GM12873 (cell line): ENCODE measurements around the gene COL4A2.

Source experiments
- TF ChIP-seq, protein P1 (sequence below): IDR thresholded peaks from 2 replicates; pipeline ENCODE4 v1.5.1; 2012; ENCODE audit warnings: low read depth, mild to moderate bottlenecking, moderate library complexity, low read length, control low read depth; ENCODE audit not compliant: insufficient read depth; ENCODE audit errors: missing control alignments

COL4A2 gene

DNA sequence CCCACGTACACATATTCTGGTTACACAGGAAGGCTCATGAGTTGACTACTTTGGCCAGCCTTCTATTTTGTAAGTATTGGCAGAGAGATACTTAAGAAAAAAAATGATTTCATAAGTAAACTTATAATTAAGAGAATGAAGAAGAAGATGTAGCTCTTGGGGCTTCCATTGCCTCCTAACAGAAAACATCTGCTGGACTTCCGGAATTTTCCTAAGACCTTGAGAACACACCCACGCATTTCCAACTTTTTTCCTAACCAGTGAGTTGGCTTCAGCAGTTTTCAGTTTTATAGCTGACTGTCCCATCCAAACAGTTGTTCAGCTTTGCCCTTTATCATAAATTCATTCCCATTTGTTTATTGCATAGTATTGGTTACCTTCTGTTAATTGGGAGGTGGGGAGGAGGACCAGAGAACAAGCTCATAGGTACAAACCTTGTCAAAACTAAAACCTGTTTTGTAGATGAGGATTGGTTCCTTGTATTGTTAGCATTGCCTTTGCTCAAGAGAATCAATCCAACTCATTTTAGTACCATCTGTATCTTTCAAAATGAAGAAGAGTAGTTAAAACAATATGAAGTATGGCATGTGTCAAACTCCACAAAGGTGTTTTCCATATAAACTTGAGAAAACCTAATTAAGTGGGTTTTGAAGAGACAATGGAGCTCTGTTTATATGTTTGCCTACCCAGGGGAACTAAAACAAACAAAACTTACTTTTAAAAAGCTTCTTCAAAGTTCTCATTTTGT is 93.9 kb downstream of the COL4A2 start:
- TF ChIP-seq, protein P1, sequence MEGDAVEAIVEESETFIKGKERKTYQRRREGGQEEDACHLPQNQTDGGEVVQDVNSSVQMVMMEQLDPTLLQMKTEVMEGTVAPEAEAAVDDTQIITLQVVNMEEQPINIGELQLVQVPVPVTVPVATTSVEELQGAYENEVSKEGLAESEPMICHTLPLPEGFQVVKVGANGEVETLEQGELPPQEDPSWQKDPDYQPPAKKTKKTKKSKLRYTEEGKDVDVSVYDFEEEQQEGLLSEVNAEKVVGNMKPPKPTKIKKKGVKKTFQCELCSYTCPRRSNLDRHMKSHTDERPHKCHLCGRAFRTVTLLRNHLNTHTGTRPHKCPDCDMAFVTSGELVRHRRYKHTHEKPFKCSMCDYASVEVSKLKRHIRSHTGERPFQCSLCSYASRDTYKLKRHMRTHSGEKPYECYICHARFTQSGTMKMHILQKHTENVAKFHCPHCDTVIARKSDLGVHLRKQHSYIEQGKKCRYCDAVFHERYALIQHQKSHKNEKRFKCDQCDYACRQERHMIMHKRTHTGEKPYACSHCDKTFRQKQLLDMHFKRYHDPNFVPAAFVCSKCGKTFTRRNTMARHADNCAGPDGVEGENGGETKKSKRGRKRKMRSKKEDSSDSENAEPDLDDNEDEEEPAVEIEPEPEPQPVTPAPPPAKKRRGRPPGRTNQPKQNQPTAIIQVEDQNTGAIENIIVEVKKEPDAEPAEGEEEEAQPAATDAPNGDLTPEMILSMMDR = no peak

DNA sequence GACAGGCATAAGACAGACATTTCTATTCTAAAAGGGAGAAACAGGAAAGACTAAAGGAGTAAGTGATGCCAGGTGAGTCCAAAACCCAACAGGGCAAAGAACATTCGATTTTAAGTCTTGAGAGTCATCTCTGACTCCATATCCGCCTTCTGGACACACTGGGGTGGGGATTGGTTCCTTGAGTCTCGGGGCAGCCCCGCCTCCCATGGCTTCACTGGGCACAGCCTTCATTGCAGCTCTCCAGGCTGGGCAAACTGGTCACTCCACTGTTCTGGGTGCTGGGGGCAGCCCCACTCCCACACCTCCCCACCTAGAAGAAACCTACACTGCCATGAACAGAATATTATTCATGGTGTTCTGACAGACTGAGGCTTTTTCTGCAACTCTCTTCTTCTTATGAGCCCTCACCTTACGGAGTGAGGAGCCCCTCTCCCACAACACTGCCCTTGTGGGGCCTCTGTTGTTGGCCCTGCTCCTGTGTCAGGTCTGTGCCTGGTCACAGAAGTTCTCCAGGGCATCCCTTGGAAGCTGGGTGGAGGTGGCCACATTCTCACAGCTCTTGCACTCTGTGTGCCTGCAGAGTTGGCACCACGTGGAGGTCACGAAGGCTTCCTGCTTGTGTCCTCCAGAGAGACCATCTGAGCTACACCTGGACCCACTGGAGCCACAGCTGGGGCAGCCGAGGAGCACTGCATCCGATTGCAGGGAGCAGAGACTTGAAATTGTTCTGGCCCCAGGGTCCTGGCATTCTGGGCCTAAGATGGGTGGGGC is 95.4 kb downstream of the COL4A2 start:
- TF ChIP-seq, protein P1 = no peak

DNA sequence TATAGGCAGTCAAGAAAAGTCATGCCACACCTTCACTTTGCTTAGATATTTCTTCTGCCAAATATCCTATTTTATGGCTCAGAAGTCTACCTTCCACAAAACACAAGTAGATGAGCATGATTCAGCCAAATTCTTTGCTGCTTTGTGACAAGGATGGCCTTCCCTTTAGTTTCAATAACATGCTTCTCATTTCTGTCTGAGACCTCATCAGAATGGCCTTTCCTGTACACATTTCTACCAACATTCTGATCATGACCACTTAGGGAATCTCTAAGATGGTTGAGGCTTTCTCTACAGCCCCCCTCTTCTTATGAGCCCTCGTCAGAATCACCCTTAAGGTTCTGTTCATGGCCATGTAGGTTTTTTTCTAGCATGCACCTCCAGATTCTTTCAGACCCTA is 96.2 kb downstream of the COL4A2 start:
- TF ChIP-seq, protein P1 = no peak

DNA sequence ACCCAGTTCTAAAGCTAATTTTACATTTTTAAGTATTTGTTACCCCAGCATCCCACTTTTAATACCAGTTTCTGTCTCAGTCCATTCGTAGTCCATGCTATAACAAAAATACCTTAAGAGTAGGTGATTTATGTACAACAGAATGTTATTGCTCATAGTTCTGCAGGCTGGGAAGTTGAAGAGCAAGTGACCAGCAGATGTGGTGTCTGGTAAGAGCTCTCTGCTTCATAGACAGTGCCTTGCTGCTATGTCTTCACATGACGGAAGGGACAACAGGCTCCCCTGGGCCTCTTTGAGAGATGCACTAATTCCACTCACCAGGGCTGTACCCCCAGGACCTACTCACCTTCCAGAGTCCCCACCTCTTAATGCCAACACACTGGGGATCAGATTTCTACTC is 96.6 kb downstream of the COL4A2 start:
- TF ChIP-seq, protein P1 = no peak

DNA sequence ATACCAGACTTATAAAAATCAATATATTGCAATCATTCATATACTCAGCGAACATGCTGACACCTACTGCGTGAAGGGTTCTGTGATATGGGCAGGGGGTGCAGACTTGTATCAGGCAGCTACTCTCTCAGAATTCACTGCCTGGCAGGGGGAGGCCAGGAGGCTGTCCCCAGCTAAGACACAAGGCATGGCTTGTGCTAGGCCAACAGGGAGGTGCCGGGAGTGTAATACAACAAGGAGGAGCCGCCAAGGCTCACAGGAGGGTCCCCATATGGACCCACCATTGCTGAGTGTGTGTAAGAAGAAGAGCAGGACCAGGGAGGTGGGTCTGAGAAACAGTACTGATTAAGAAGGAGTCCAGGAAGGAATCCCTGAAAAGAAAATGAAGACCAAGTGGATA is 97.2 kb downstream of the COL4A2 start:
- TF ChIP-seq, protein P1 = no peak

DNA sequence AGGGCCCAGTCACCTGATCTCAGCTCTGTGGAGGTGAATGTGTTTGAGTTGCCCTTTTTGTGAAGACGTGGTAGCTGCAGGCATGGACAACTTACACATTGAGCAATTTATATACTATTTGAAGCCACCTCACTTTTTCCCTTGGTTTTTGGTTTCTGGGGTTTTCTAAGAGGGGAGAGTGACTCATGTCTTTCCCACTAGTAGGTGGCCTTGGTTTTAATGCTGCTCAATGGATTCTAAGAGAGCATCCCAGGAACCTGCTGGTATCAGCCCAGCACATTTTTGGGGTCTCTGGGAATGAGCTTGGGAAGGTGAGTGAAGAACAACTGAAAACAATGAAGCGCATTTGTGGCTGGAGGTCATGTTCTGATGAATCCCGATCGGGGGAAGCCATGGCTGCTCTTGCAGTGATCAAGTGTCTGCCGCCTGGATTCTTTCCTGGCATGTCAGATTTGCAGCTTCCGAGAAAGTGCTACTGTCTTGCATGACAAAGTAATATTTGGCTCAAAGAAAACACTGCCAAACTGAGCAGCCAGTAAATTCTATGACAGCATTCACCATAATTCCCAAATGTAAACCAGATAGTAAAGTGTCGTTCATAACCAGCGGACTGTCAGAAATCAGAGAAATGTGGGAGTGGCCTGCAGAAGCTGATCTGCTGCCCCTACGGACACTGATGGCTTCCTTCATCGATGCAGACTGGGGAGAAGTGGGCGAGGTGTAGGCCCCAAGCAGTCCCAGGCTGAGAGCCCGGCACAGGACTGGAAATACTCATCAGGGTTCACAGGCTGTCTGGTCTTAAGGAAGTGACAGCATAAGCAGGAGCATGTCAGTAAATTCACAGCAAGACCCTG is 98.7 kb downstream of the COL4A2 start:
- TF ChIP-seq, protein P1 = no peak

- TF ChIP-seq, protein P1 = no peak
These were observed 99.9 kb downstream of the COL4A2 start for GRCh38 chr13:110407021-110407420.
